ENCODE measurements around the gene CAMK2B. TPM values are rescaled to one million over a fixed set of nuclear protein-coding genes. Genes with fewer than 3 reads are reported as not detected.

The CAMK2B gene
- total RNA-seq, 4 donors from 2014 or later = 0.26 to 0.95 (median 0.69) TPM

GRCh38 chr7:44286182-44286617, 39.2 kb downstream of the CAMK2B start:
- H3K9me3 ChIP-seq = no peaks in the 10 kb centered on the region
- no peaks in the 10 kb centered on the region for H3K36me3 ChIP-seq
- H3K4me3 ChIP-seq = no peak overlapping the region
- DNase-seq = no peak
- H3K4me1 ChIP-seq = no peaks in the 10 kb centered on the region
- 94 to 100% methylated on average over 3 of the region's 17 CpGs for WGBS, 2 donors
- intact Hi-C loops (cut with DNase I) = no loop called here
- no peak overlapping the region for H3K27ac ChIP-seq
- peaks cover 0 to 4% (median 0%) of the 10 kb centered on the region in 4 donors for H3K27me3 ChIP-seq
- TF ChIP-seq POLR2A (IDR thresholded peaks at IDR 0.05) (no peak), CTCF (IDR thresholded peaks at IDR 0.05) (no peak)

- WGBS, 2 donors = 86 to 89% methylated on average over 17 to 24 of the region's 24 CpGs
- intact Hi-C loops (cut with DNase I) = no loop called here
These were observed 39.8 kb downstream of the CAMK2B start for GRCh38 chr7:44285561-44285960.

GRCh38 chr7:44284881-44285541, 40.4 kb downstream of the CAMK2B start:
- TF ChIP-seq CTCF (IDR thresholded peaks at IDR 0.05) = no peak
- TF ChIP-seq POLR2A (IDR thresholded peaks at IDR 0.05) = no peak
- Histone ChIP-seq H3K4me1 (no peaks in the 10 kb centered on the region), H3K27me3 (no peaks in the 10 kb centered on the region), H3K4me3 (no peak overlapping the region), H3K36me3 (no peaks in the 10 kb centered on the region), H3K9me3 (no peaks in the 10 kb centered on the region), H3K27ac (no peak overlapping the region)
- no peak for DNase-seq
- 86 to 88% methylated on average over 14 to 16 of the region's 16 CpGs for WGBS, 2 donors
- intact Hi-C loops (cut with DNase I) = no loop called here

More at GRCh38 chr7:44285561-44285960, 39.8 kb downstream of the CAMK2B start:
- Histone ChIP-seq H3K4me3 (no peak overlapping the region), H3K27me3 (no peaks in the 10 kb centered on the region), H3K27ac (no peak overlapping the region), H3K36me3 (no peaks in the 10 kb centered on the region), H3K4me1 (no peaks in the 10 kb centered on the region), H3K9me3 (no peaks in the 10 kb centered on the region)
- no peak for TF ChIP-seq CTCF (IDR thresholded peaks at IDR 0.05)
- TF ChIP-seq POLR2A (IDR thresholded peaks at IDR 0.05) = no peak
- DNase-seq = no peak

GRCh38 chr7:44284216-44284615, 41.2 kb downstream of the CAMK2B start:
- 68% methylated on average over 2 of the region's 13 CpGs; no CpG with 5 or more reads in 1 of the 2 donors for WGBS, 2 donors
- H3K4me1 ChIP-seq = no peaks in the 10 kb centered on the region
- H3K27me3 ChIP-seq = no peaks in the 10 kb centered on the region
- DNase-seq = no peak
- no peaks in the 10 kb centered on the region for H3K36me3 ChIP-seq
- H3K27ac ChIP-seq = no peak overlapping the region
- H3K4me3 ChIP-seq = no peak overlapping the region
- no peaks in the 10 kb centered on the region for H3K9me3 ChIP-seq
- intact Hi-C loops (cut with DNase I) = no loop called here
- TF ChIP-seq CTCF (IDR thresholded peaks at IDR 0.05) (no peak), POLR2A (IDR thresholded peaks at IDR 0.05) (no peak)

- 95 to 98% methylated on average over 7 to 8 of the region's 15 CpGs for WGBS, 2 donors
- no peak overlapping the region for H3K4me3 ChIP-seq
- DNase-seq = no peak
These were observed 41.8 kb downstream of the CAMK2B start for GRCh38 chr7:44283381-44284211.

More at GRCh38 chr7:44283381-44284211, 41.8 kb downstream of the CAMK2B start:
- Histone ChIP-seq H3K9me3 (no peaks in the 10 kb centered on the region), H3K4me1 (no peaks in the 10 kb centered on the region), H3K27me3 (no peaks in the 10 kb centered on the region), H3K36me3 (no peaks in the 10 kb centered on the region), H3K27ac (no peak overlapping the region)
- TF ChIP-seq POLR2A (IDR thresholded peaks at IDR 0.05) (no peak), CTCF (IDR thresholded peaks at IDR 0.05) (no peak)
- intact Hi-C loops (cut with DNase I) = no loop called here

All from esophagus squamous epithelium (tissue), 5 donors.